GM19324 (cell line): ENCODE data around the gene WDR91.
A peak's percentile ranks its signal among the peaks of the same experiment; 100 is the strongest.
"Not testable (repeated sequence)": the region's sequence is repeated elsewhere in the genome, so short reads cannot be mapped to it uniquely, and the experiment has no call there.

ENCODE experiments used
- ATAC-seq: cut with Tn5 transposase; IDR thresholded peaks from one replicate; pipeline ENCODE4 v1.9.1; 2021; ENCODE audit warnings: mild to moderate bottlenecking, moderate library complexity; ENCODE audit not compliant: unreplicated experiment, low FRiP score

WDR91 gene

GRCh38 chr7:135181261-135181928, 29.9 kb downstream of the WDR91 start:
- ATAC-seq: no peak

- ATAC-seq: no peak
Observed at GRCh38 chr7:135180122-135180521, 31.2 kb downstream of the WDR91 start.

GRCh38 chr7:135179321-135179925, 31.9 kb downstream of the WDR91 start:
- no peak for ATAC-seq

GRCh38 chr7:135178364-135178763, 33.0 kb downstream of the WDR91 start:
- ATAC-seq: no peak

GRCh38 chr7:135177028-135177696, 34.2 kb downstream of the WDR91 start:
- ATAC-seq: no peak

- no peak for ATAC-seq
Observed at GRCh38 chr7:135175931-135176330, 35.4 kb downstream of the WDR91 start.

GRCh38 chr7:135174941-135175340, 36.4 kb downstream of the WDR91 start:
- no peak for ATAC-seq

- not testable (repeated sequence) for ATAC-seq
Observed at GRCh38 chr7:135173916-135174315, 37.4 kb downstream of the WDR91 start.

GRCh38 chr7:135171581-135172291, 39.6 kb downstream of the WDR91 start:
- not testable (repeated sequence) for ATAC-seq

- ATAC-seq: peak; percentile 26
Observed at GRCh38 chr7:135170998-135171481, 40.3 kb downstream of the WDR91 start.

GRCh38 chr7:135170274-135170997, 40.9 kb downstream of the WDR91 start, which contains the start of gene CYREN:
TSS of gene CYREN (minus strand) at chr7:135170707. CDS start at chr7:135168922, 1,785 bp downstream.
- peak; percentile 84 for ATAC-seq

GRCh38 chr7:135169964-135170273, 41.4 kb downstream of the WDR91 start:
- no peak for ATAC-seq

- ATAC-seq: peak; percentile 30
Observed at GRCh38 chr7:135169141-135169963, 42.0 kb downstream of the WDR91 start.

- no peak for ATAC-seq
Observed at GRCh38 chr7:135168489-135169140, 42.7 kb downstream of the WDR91 start.

- ATAC-seq: no peak
Observed at GRCh38 chr7:135168001-135168400, 43.3 kb downstream of the WDR91 start.

GRCh38 chr7:135167365-135167917, 43.9 kb downstream of the WDR91 start:
- no peak for ATAC-seq

- no peak for ATAC-seq
Observed at GRCh38 chr7:135166338-135166990, 44.9 kb downstream of the WDR91 start.

GRCh38 chr7:135165862-135166261, 45.5 kb downstream of the WDR91 start:
- no peak for ATAC-seq
